DMS79 treated with DMSO at 0.1 percent for 48 hours (cell line): ENCODE measurements around the gene POLQ.
"Not testable (repeated sequence)": the region's sequence is repeated elsewhere in the genome, so short reads cannot be mapped to it uniquely, and the experiment has no call there.

ENCODE experiments used
- DNase-seq: peaks from one replicate; lab custom pipeline; 2025; lab: John Stamatoyannopoulos, UW

POLQ gene

GRCh38 chr3:121545574-121546455 lies at the start of gene POLQ:
Gene POLQ (minus strand): TSS chr3:121545988. CDS start chr3:121545877, 111 bp downstream.
- DNase-seq, result peak; percentile 91

DNA sequence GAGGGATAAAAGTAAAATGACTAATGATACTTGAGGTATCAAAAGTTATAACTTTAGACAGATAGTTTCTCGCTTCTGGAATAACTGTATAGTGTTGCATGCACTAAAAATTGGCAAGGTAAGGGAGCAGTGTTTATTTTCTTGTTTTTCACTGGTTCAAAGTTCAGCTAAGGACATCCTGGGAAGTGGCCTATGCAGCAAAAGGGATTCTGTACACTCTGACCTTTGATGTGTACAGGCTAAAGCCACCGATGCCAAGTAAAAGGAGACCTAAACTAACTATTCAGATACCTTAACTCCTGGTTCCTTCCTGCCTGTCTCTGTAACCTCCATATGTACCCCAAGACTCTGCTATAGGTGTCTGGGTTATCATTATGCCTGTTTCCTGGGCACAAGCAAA lies 49.1 kb upstream of the POLQ start:
- no peak for DNase-seq

DNA sequence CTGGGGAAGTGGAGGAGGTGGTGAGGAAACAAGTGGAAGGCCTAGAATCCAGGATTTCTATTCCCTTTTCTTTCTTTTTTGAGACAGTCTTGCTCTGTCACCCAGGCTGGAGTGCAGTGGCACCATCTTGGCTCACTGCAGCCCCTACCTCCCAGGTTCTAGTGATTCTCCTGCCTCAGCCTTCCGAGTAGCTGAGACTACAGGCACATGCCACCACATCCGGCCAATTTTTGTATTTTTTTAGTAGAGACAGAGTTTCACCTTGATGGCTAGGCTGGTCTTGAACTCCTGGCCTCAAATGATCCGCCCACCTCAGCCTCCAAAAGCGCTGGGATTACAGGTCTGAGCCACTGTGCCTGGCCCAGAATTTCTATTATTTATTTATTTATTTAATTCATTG lies 48.0 kb upstream of the POLQ start:
- not testable (repeated sequence) for DNase-seq

- peak; percentile 89 for DNase-seq
These were observed 47.3 kb upstream of the POLQ start, which contains the start of gene FBXO40 for GRCh38 chr3:121592856-121593702. Gene FBXO40 (plus strand): TSS chr3:121593379. CDS start chr3:121620576, 27,197 bp downstream.

GRCh38 chr3:121584418-121584817 lies 38.6 kb upstream of the POLQ start:
- DNase-seq, result no peak

GRCh38 chr3:121581691-121582090 lies 35.9 kb upstream of the POLQ start:
- DNase-seq, result no peak

- no peak for DNase-seq
These were observed 28.7 kb upstream of the POLQ start for GRCh38 chr3:121574449-121574848.

DNA sequence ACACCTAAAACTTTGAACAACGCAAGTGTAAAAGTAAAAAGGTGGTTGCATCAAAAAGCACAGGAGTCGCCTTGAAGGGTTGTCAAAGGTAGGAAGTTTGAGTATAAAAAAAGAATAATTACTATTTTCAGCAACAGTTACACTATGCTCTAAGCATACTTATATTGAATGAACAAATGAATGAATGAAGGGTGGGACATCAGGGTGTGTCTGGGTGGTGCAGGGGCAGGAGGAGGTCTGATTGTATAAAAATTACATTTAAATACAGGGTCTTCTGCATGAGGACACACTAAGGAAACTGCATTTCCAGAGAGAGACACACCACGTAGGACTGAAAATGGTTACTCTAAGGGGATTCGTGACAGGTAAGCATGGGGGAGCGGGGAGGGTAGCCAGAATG lies 21.9 kb upstream of the POLQ start, which contains the start of gene ARGFX:
ARGFX (plus strand) TSS at position 301 of the 400 bp plus-strand sequence. CDS start 2,765 bp downstream, outside the sequence.
- no peak for DNase-seq

GRCh38 chr3:121566773-121567172 lies 21.0 kb upstream of the POLQ start:
- no peak for DNase-seq

GRCh38 chr3:121562148-121562547 lies 16.4 kb upstream of the POLQ start:
- no peak for DNase-seq

DNA sequence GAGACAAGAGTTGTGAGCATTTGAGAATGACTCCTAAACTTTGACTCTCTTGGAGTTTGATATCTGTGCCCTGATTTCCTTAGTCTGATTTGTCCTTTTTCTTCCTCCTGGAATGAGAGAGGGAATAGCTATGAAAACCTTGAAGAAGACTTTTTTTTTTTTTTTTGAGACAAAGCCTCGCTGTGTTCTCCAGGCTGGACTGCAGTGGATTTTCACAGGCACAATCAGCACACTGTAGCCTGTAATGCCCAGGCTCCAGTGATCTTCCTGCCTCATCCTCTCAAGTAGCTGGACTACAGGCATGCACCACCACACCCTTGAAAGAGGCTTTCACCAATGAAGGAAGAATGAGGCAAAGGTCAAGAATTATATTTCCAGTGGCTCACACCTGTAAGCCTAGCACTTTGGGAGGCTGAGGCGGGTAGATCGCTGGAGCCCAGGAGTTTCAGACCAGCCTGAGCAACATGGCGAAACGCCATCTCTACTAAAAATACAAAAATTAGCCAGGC lies 11.7 kb upstream of the POLQ start:
- no peak for DNase-seq

DNA sequence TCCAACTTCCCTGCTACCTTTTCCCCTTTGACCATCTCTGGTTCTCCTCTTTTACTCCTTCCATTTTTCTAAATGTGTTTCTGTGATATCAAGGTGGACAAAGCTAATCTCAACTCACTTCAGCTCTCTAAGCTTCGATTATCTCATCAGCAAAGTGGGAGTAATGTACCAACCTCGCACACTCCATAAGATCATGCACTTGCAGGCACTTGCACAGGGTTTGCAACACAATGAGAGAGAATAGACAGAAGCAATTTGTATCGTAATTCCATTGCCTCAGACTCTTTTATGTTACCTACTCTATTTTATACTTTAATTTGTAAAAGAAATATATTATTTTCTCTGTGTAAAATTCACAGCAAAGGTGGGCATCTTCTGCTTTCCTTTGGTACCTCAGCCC lies 7.0 kb upstream of the POLQ start:
- DNase-seq, result no peak

DNA sequence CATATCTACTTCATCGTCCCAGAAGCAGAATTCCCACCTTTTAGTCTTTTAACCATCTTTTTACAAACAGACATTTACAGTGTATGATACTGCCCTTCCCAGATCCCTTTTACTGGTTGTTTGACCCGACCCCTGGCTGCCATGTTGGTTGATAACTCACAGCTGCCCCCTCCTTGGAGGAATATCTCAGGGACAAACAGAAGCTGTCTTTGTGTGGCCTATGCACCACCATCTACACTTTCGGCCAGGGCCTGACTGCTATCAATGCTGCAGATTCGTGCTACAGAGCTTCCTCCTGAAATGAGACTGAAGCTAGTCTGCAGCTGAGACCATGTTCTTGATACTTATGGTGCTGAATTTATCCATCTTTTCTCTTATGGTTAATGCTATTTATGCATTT lies 6.6 kb upstream of the POLQ start:
- DNase-seq, result no peak

GRCh38 chr3:121545049-121545573 lies 677 bp downstream of the POLQ start:
- DNase-seq, result no peak

- DNase-seq, result no peak
These were observed 2.9 kb downstream of the POLQ start for GRCh38 chr3:121542924-121543323.

- DNase-seq, result no peak
These were observed 14.5 kb downstream of the POLQ start for GRCh38 chr3:121531269-121531668.

DNA sequence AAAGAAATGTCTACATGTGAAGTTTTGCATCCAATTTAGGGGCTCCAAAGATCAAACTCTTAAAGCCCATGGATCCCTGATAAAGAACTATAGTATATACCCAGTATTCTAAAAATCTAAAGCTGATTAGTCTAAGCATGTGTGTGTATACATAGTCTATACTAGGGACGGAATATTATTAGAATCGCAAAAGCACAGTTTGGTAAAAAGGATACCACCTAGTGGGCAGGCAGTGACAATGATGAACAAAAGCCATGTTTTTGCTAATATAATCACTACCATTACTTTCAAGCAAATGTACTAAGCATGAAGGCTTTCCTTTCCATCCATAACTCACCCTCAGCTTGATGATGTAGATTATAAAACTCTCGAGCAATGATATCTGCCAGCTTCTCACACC lies 16.5 kb downstream of the POLQ start:
- DNase-seq, result no peak

DNA sequence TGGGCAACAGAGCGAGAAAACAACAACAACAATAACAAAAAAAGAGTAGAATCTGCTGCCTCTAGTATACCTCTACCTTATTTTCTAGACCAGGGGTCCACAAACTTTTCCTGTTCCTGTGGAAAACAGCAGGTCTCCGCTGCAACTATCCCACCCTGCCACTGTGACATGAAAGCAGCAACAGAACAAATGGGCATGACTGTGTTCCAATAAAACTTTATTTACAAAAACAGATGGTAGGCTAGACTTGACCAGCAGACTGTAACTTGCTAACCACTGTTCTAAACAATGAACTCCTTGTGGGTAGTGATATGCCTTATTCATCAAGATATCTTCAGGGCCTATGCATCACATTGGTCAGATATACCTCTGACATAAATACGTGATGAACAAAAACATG lies 25.3 kb downstream of the POLQ start:
- DNase-seq, result no peak

GRCh38 chr3:121517953-121518655 lies 27.7 kb downstream of the POLQ start:
- DNase-seq, result no peak

GRCh38 chr3:121515862-121516261 lies 29.9 kb downstream of the POLQ start:
- no peak for DNase-seq

GRCh38 chr3:121515313-121515712 lies 30.5 kb downstream of the POLQ start:
- DNase-seq, result no peak

- DNase-seq, result no peak
These were observed 31.3 kb downstream of the POLQ start for GRCh38 chr3:121514496-121514895.
